DMS153 treated with DMSO at 0.1 percent for 48 hours (cell line): ENCODE results near the gene ADGRG3.
"Not testable (repeated sequence)": the region's sequence is repeated elsewhere in the genome, so short reads cannot be mapped to it uniquely, and the experiment has no call there.

Experiments
- DNase-seq: peaks from one replicate; lab custom pipeline; 2025; ENCODE audit not compliant: unreplicated experiment; lab: John Stamatoyannopoulos, UW

Gene ADGRG3

GRCh38 chr16:57661936-57662906 is 5.9 kb upstream of the ADGRG3 start:
- no peak for DNase-seq

DNA sequence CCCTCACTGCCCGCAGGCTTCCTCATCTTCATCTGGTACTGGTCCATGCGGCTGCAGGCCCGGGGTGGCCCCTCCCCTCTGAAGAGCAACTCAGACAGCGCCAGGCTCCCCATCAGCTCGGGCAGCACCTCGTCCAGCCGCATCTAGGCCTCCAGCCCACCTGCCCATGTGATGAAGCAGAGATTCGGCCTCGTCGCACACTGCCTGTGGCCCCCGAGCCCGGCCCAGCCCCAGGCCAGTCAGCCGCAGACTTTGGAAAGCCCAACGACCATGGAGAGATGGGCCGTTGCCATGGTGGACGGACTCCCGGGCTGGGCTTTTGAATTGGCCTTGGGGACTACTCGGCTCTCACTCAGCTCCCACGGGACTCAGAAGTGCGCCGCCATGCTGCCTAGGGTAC is 4.7 kb upstream of the ADGRG3 start:
- no peak for DNase-seq

DNA sequence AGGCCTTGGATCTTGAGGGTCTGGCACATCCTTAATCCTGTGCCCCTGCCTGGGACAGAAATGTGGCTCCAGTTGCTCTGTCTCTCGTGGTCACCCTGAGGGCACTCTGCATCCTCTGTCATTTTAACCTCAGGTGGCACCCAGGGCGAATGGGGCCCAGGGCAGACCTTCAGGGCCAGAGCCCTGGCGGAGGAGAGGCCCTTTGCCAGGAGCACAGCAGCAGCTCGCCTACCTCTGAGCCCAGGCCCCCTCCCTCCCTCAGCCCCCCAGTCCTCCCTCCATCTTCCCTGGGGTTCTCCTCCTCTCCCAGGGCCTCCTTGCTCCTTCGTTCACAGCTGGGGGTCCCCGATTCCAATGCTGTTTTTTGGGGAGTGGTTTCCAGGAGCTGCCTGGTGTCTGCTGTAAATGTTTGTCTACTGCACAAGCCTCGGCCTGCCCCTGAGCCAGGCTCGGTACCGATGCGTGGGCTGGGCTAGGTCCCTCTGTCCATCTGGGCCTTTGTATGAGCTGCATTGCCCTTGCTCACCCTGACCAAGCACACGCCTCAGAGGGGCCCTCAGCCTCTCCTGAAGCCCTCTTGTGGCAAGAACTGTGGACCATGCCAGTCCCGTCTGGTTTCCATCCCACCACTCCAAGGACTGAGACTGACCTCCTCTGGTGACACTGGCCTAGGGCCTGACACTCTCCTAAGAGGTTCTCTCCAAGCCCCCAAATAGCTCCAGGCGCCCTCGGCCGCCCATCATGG is 4.0 kb upstream of the ADGRG3 start:
- no peak for DNase-seq

DNA sequence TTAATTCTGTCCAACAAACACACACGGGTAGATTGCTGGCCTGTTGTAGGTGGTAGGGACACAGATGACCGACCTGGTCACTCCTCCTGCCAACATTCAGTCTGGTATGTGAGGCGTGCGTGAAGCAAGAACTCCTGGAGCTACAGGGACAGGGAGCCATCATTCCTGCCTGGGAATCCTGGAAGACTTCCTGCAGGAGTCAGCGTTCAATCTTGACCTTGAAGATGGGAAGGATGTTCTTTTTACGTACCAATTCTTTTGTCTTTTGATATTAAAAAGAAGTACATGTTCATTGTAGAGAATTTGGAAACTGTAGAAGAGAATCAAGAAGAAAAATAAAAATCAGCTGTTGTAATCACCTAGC is 3.5 kb upstream of the ADGRG3 start:
- no peak for DNase-seq

GRCh38 chr16:57665541-57665940 is 2.6 kb upstream of the ADGRG3 start:
- DNase-seq = no peak

- no peak for DNase-seq
Measured at GRCh38 chr16:57666353-57667047, 1.6 kb upstream of the ADGRG3 start.

DNA sequence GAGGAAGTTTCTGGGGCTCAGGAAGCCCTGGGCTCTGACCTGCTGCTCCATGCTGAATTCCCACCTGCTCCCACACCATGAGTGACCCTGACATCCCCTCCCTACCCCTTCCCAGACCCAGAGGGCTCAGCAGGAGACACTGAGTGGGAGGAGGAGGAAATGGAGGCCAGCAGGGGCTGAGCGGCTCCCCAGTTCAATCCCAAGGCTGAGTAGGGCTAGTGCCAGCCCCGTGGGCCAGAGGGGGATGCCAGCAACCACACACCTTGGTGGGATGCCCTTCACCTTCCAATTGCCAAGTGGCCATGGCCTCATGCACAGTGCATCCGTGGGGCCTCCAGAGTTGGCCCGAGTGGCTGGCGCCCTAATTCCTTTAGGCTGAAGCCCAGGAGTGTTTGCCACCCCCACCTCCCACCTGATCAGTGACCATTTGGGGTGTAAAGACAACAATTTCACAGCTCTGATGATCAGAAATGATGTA is 1.0 kb upstream of the ADGRG3 start:
- DNase-seq = no peak

GRCh38 chr16:57667526-57668262 is 412 bp upstream of the ADGRG3 start:
- DNase-seq = no peak

DNA sequence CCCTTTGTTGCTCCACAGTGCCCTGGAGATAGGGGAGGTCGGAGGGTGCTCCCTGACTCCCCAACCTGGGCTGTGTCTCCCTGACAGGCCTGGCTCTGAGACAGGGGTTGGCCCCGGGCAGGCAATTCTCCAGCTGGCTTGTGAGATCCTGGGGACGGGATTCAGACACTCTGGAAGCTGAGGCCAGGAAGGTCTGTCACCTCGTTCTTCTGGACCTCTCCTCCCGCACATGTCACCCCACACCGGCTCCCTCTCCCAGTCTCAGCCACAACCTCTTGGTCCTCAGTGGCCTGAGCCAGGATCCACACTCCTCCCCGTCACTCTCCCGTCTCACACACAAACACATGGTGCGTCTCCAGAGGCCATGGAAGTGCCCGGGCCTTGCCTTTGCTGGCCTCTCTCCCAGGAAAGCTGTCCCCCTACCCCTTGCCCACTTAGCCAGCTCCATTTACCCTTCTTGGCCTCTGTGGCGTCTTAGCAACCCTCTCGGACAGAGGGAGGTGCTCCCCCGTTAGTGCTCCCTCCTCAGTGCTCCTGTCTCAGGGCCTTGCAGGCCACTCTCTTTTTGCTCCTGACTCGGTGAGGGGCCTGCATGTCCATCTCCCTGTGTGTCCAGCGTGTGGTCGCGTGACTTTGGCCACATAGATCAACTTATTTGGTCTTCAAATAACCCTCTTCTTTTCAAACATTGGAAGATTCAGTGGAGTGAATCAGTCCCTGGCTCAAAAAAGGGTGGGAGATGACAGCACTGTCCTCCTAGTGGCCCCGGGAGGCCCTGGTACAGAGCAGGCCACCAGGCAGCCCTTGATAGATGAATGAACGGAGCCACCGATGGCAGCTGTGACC is 747 bp downstream of the ADGRG3 start:
- DNase-seq = no peak

- DNase-seq = no peak
Measured at GRCh38 chr16:57669476-57670162, 1.5 kb downstream of the ADGRG3 start.

- DNase-seq = no peak
Measured at GRCh38 chr16:57670196-57670595, 2.1 kb downstream of the ADGRG3 start.

DNA sequence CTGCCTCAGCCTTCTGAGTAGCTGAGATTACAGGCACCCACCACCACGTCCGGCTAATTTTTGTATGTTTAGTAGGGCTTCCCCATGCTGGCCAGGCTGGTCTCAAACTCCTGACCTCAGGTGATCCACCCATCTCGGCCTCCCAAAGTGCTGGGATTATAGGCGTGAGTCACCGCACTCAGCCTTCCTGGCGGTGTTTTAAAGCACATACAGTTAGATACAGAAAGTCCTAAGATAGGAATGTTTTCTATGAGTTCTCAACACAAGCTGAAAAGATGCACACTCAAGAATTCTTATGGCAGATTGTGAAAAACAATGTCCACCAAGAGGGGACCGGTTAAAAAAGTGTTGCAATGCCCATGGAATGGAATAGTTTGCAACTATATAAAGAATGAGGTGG is 3.3 kb downstream of the ADGRG3 start:
- not testable (repeated sequence) for DNase-seq

GRCh38 chr16:57672416-57672815 is 4.3 kb downstream of the ADGRG3 start:
- no peak for DNase-seq

DNA sequence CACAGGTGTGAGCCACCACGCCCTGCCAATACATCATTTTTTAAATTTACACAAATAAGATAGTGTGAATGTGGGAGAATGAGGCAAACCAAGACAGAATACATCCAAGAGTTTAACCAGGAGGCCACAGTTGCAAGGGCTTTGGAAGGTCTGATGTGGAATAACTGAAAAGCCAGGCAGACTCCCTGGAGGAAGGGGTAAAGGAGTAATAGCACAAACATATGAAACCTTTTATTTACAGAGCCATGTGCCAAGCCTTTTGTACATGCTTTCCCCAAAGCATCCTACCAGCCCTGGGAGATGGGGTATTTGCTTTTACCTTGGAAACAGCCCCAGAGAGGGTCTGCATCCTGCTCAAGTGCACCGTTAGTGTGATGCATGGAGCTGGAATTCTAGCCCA is 4.7 kb downstream of the ADGRG3 start:
- no peak for DNase-seq

- no peak for DNase-seq
Measured at GRCh38 chr16:57675741-57676551, 7.8 kb downstream of the ADGRG3 start.

- DNase-seq = no peak
Measured at GRCh38 chr16:57676553-57677085, 8.5 kb downstream of the ADGRG3 start.

- DNase-seq = peak; percentile 14
Measured at GRCh38 chr16:57677622-57678369, 9.7 kb downstream of the ADGRG3 start.
